Ishikawa (cell line): Measurements from ENCODE around the gene TBC1D19.

Source experiments
- EP300 ChIP-seq: IDR thresholded peaks from 2 replicates; pipeline ENCODE4 v1.6.1; 2012; ENCODE audit warnings: borderline replicate concordance
- FOXM1 ChIP-seq: IDR thresholded peaks from 2 replicates; pipeline ENCODE4 v1.6.1; 2012; ENCODE audit warnings: low read depth, borderline replicate concordance
- MAX ChIP-seq: IDR thresholded peaks from 2 replicates; pipeline ENCODE4 v1.6.1; 2012
- REST ChIP-seq: IDR thresholded peaks from 2 replicates; pipeline ENCODE4 v1.6.1; 2012; ENCODE audit warnings: low read depth, mild to moderate bottlenecking
- TF ChIP-seq, protein P1 (sequence below): IDR thresholded peaks from 2 replicates; pipeline ENCODE4 v1.6.1; 2012

DNA sequence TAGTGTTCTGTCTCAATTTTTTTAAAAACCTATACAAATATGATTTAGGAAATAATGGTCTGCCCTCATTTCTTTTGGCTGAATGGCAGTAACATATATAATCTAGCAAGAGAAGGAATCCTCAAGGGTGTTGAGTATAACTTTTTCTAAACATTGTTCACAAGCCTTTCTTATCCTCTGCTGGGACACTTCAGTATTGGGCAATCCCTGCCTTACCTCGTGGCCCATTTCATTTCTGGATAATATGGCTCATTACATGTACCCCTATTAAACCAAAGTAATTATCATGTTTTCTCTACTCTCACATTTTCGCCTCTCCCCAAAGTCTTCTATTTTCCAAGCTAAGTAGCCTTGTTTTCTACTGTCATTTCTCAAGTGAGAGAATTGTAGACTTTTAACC, 166.0 kb downstream of the TBC1D19 start:
- TF ChIP-seq EP300 (no peak), REST (no peak), FOXM1 (no peak), MAX (no peak)
- TF ChIP-seq, protein P1, sequence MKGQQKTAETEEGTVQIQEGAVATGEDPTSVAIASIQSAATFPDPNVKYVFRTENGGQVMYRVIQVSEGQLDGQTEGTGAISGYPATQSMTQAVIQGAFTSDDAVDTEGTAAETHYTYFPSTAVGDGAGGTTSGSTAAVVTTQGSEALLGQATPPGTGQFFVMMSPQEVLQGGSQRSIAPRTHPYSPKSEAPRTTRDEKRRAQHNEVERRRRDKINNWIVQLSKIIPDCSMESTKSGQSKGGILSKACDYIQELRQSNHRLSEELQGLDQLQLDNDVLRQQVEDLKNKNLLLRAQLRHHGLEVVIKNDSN: no peak
